ENCODE results near the gene CSNK1D.
"Not testable (repeated sequence)": the region's sequence is repeated elsewhere in the genome, so short reads cannot be mapped to it uniquely, and the experiment has no call there.

The CSNK1D gene

DNA sequence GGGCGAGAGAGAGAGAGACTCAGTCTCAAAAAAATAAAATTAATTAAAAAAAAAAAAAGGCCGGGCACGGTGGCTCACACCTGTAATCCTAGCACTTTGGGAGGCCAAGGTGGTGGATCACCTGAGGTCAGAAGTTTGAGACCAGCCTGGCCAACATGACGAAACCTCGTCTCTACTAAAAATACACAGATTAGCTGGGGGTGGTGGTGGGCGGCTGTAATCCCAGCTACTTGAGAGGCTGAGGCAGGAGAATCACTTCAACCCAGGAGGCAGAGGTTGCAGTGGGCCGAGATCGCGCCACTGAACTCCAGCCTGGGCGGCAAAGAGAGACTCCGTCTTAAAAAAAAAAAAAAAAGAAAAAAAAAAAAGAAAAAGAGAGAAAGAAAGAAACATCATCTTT lies 62.8 kb downstream of the CSNK1D start:
- not testable (repeated sequence) for DNase-seq

DNA sequence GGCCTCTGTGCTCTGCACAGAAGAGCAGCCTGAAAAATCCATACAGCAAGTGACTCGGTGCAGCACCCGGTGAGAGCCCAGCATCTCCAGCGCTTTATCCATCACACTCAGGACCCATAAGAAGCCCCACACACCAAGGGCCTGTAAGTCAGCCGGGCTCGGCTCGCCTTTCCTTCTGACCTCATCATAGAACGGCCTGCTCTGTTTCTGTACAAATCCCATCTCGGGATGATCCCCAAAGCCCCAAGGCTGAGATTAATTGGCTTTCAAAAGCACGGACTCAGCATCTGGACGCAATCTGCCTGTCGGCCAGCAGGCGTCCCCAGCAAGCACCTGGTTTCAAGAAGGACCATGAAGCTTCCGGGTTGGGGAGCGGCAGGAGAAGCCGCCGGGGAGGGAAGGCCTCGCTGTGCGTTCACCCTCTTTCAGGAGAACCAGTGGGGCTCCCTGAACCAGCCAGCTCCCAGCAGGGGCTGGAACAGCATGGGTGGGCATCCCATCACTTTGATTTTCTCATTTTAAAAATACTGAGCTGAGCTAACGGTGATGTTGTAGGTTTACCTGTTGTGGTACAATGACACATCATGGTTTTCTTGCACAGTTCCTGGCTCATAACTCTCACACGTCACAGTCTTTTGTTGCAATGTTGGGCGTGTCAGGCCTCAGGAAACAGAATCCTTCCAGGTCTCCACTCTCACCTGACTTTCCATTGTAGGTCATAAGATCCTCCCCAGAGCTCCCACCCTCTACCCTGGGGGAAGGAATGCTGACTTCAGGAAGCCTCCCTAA lies 67.6 kb downstream of the CSNK1D start:
- DNase-seq: peak; percentile 66

DNA sequence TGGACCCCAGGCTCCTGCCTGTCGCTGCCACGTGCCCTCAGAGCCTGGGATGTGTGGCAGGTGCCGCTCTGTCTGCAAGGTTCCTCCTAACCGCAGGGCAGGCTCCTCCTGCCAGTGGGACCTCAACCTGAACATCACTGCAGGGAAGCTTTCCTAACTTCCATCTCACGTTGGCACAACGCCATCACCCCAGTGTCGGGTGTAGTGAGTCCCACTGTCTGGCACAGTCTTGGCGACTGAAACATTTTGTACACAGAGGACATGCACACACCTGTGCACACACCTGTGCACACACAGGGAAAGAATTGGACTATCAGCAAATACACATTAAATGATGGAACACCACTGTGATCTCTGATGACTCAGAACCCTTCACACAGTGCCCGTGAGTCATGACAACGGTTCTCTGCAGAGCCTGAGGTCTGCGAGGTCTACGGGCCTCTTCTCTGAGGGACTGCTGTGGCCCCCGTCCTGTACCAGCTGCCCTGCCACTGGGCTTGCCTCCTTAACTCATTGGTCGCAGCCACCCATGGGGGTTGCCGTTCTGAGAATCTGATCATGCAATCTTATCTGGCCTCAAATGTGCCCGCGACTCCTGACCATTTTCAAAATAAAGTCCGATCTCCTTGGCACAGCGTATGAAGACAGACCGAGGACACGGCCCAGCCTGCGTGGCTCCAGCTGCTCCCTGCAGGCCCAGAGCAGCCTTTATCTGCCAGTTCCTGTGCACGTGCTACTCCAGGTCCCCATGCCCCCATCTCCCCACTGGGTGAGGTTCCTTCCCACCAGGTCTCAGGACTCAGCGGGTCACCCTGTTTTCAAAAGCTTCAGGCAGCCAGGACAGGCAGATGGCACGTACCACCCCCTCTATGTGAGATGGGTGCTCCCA lies 68.4 kb downstream of the CSNK1D start:
- DNase-seq: no peak

DNA sequence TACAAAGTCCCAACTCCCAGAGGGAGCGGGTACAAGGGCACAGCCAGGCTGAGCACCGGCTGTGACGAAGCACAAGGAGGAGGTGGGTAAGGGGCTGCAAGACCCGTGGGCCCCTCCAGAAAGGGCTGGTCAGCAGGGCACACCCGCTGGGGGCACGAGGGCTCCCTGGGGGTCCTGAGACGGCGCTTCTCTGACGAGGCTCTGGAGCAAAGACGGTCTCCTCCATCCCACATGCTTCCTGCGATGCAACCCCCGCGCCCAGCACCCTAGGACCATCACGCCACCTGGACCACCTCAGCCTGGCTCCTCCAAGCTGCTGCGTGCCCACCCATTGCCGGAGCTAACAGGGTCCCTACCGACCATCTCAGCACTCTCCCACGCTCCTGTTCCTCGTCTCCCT lies 69.6 kb downstream of the CSNK1D start:
- no peak for DNase-seq

DNA sequence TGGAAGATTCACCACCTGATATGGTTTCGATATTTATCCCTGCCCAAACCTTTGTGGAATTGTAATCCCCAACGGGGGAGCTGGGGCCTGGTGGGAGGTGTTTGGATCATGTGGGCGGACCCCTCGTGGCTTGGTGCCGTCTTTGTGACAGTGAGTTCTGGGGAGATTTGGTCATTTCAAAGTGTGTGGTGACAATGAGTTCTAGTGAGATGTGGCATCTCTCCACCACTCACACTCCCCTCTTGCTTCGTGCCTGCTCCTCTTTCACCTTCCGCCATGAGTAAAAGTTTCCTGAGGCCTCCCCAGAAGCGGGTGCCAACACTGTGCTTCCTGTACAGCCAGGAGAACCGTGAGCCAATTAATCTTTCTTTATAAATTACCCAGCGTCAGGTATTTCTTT lies 70.5 kb downstream of the CSNK1D start:
- no peak for DNase-seq

DNA sequence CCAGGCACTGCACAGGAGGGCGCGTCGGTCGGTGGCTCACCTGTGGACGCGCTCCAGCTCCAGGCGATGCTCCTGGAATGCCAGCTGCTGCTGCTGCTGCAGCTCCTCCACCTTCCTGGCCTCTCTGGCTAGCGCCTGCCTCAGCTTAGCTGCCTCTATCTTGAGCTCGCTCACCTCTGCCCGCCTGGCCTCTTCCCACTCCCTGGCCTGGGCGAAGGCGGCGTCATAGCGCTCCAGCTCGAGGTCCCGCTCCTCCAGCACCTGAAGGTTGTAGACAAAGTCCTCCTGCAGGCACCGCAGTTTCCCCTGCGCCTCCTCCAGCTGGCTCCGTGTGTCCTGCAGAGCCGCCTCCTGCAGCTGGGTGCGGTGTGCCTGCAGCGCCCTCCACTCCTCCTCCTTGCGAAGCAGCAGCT lies 72.0 kb downstream of the CSNK1D start:
- no peak for DNase-seq

DNA sequence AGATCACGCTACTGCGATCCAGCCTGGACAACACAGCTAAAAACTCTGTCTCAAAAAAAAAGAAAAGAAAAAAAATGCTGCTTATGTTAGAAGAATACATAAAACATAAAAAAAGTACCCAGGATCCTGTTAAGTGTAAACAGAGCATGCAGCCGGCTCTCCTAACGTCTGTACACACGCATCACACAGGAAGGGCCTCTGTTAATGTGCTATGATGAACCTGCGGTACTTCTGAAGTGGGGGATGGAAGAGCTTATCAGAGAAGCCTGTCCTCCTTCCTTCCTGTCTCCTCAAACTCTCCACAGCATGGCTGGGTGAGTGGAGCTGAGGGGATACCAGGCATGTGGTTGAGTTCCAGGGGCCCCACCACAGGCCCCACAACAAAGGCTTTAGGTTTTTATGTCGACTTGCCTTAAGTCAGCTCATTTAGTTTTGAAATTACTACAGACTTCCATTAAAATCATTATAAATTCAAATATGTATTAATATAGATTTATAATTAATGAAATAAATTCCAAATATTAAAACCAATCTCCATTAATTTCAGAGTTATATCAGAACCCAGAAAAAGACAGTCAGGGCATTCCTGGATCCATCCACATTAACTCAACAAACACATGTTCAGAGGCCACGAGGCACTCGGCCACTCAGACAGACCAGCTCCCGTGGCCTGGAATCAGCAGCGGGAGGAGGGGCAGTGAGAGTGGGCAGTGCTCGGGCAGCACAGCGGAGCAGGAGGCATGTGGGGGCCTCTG lies 72.6 kb downstream of the CSNK1D start:
- no peak for DNase-seq

DNA sequence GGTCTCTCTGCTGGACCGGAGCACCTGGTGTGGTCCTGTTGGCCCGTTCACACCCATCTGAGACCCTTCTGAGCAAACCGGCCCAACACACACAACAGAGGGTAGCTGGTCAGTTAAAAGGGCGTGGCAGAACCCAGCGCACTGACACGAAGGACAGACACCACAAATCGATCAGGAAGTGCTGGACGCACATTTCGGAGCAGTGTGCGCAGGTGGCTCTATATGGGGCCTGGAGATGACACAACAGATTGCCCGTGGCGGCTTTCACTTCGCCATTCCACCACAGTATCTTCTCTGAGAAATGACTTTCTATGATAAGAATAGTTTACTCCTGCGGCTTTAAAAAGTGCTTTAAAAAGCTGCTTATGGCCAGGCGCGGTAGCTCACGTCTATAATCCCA lies 73.4 kb downstream of the CSNK1D start:
- DNase-seq: no peak

DNA sequence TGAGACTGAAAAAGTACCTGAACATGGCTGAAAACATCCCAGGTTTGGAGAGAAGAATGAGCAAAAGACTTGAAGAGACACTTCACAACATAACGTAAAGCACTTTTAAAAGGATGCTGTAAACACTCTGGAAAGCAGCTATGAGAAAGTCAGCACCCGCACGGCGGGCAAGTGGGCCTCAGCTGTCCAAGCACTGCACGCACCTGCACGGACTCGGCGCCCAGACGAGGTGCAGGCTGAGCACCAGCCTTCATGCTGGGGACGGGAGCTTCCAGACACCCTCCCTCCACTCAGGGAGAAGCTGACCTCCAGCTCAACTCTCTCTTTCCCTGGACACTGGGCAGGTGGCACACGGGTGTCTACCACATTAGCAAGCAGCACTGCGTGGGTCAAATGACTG lies 74.0 kb downstream of the CSNK1D start:
- DNase-seq: no peak

DNA sequence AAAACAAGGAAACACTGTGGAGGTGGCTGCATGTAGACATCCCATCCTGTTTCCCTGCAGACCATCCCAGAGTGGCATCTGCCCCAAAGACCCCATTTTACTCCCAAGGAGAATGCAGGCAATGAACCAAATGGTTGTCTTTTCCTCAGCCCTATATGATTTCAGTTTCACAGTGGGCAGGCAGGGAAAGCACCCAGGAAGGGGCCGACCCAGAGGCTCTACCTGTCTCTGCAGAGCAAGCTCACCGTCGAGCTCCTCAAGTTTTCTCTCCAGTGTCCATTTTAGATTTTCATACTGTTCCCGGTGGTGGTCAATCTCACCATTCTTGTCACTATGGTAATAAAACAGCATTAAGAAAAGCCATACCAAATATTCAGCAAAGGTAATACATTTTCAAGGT lies 75.4 kb downstream of the CSNK1D start:
- no peak for DNase-seq

DNA sequence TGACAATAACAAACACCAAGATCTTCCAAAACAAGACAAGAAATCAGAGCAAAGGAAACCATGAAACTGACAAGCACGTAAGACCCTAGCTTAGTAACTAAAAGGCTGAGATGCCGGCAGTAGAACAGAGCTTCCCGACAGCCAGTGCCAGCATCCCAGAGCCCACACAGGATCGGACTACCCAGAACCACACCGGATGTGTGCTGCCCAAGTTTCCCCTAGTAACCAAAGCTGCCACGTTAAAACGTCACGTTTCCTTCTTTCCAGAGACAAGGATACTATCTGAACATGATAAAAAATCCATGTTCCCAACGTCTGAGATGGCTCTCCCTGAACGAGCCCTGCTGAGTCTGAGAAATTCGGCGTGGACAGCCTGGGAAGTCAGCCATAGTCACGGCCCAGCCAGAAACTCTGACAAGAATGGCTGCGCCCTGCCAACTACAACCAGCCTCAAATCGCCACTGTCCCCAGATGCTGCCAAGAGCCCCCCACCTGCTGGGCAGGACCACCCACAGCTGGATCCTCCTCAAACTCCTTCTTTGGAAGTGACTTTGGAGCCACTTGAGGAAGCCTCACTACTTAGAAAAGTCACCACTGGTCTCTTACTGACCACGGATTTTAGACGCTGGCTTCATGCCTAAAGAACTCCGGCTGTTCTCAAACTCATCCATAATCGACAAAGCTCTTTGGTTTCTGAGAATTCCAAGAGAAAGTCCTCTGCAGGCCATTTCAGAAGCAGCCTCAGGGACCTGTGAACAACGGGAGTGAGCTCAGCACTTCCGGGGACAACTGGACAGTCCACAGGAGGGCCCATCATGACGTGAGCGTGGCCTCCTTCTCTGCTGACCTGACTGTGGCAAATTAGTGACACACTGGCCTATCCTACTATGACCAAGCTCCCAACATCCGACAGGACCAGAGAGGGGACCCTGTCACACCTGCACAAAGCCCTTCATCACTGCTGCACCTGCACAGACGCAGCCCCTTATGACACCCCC lies 77.5 kb downstream of the CSNK1D start:
- DNase-seq: no peak

DNA sequence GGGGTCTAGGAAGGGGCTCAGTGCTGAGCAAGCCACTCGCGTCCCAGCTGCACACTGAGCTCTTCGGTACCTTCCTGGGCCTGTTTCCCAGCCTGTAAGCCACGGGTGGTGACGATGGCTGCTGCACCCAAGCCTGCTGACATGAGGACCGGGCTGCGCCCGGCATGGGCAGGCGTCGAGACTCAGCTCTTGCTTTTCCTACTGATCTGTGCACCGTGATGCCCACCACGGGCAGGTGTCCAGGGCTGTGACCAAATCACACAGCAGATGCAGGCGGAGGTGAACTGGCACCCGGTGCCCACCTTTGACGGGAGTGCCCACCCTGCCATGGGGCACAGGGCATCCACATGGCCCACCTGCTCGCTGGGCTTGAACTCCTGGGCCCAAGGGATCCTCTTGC lies 78.7 kb downstream of the CSNK1D start:
- DNase-seq: no peak

DNA sequence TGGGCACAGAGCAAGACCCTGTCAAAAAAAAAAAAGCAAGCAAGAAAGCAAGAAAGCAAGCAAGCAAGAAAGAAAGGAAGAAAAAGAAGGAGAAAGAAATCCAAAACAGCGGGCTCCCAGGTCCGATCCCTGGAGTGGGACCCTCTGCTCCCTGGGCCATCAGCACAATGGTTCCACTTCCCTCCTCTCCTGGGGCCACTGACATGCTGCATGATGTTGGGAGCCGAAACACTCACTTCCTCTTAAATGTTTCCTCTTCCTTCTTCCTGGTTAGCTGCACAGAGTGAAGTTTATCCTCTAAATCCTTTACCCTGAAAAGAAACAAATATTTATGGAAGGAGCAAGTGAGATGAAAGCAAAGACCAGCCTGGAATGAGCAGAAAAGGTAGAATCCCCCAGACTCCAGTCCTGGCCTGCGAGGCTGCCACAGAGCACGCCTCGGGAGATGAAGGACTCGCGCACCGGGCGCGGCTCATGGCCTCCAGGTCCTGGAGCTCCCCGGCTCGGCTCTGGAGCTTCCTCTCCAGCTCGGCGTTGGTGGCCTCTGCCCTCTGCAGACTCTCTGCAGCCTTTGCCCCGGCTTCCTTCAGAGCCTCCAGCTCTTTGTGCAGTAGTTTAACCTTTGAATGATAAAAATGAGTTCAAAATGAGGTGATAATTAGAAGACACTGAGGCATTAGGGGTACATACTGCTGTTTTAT lies 79.8 kb downstream of the CSNK1D start:
- no peak for DNase-seq

DNA sequence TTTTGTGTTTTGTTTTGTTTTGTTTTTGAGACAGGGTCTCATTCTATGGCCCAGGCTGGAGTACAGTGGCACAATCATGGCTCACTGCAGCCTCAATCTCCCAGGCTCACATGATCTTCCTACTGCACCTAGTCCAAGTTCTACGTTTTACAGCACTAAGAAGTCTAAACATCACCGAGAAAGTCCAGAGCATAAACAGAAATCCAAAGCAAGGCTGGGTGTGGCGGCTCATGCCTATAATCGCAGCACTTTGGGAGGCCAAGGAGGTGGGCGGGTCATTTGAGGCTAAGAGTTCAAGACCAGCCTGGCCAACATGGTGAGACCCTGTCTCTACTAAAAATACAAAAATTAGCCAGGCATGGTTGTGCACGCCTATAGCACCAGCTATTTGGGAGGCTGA lies 80.5 kb downstream of the CSNK1D start:
- not testable (repeated sequence) for DNase-seq

All from NCI-H446 treated with DMSO at 0.1 percent for 48 hours (cell line).